SK-N-SH (cell line): ENCODE results near the gene GLG1. TPM values are rescaled to one million over a fixed set of nuclear protein-coding genes. Genes with fewer than 3 reads are reported as not detected.
"Not testable (repeated sequence)": the region's sequence is repeated elsewhere in the genome, so short reads cannot be mapped to it uniquely, and the experiment has no call there.

ENCODE experiments used
- CTCF ChIA-PET: fragments of 300-600, 350-600 bp; formaldehyde crosslinking; extraction: SDS; loops from one replicate; lab custom pipeline; 2021; lab: Yijun Ruan, JAX
- POLR2A ChIA-PET: fragments of 350-600 bp; sonication (Branson Sonifier 250); formaldehyde crosslinking; extraction: SDS; loops from one replicate; lab custom pipeline; 2020; ENCODE audit warnings: antibody characterized with exemption, inconsistent platforms; lab: Yijun Ruan, JAX
- DNase-seq: peaks from one replicate; pipeline ENCODE4 v3.0.0; 2012
- H2AFZ ChIP-seq: fragments of 200-600 bp; sonication (generic); 2 replicates; pipeline ENCODE4 v1.8.1; 2016; ENCODE audit warnings: antibody characterized with exemption, mild to moderate bottlenecking, low read depth
- H3F3A ChIP-seq: fragments of 200-600 bp; sonication (generic); replicated peaks from 2 replicates; pipeline ENCODE3; 2016; ENCODE audit warnings: antibody characterized with exemption, mild to moderate bottlenecking; ENCODE audit not compliant: insufficient read depth
- H3K27ac ChIP-seq, 2 experiments: fragments of 200-500 bp in 1 of 2; fragments of 200-600 bp in 1 of 2; sonication (Bioruptor generic) in 1 of 2; sonication (generic), shearing (Covaris generic) in 1 of 2; 2 replicates each; pipeline versions ENCODE4 v1.5.1 to v1.6.1; 2014 to 2016; ENCODE audit warnings: low read depth in 2 of 2, inconsistent platforms in 1 of 2, low read length in 1 of 2, mild to moderate bottlenecking in 1 of 2, mixed read lengths in 1 of 2
- H3K27me3 ChIP-seq: fragments of 200-600 bp; sonication (generic), shearing (Covaris generic); 2 replicates; pipeline ENCODE4 v1.6.1; 2016; ENCODE audit warnings: mixed run types; ENCODE audit not compliant: insufficient read depth
- H3K36me3 ChIP-seq, 2 experiments: fragments of 200-500 bp in 1 of 2; fragments of 200-600 bp in 1 of 2; sonication (Bioruptor generic) in 1 of 2; sonication (generic) in 1 of 2; replicated peaks in 1 of 2; 2 replicates each; pipeline versions ENCODE3 to v1.5.1; 2014 to 2016; ENCODE audit warnings: low read length in 1 of 2, mild to moderate bottlenecking in 1 of 2; ENCODE audit not compliant: insufficient read depth in 2 of 2, control insufficient read depth in 1 of 2
- H3K4me1 ChIP-seq, 2 experiments: fragments of 200-500 bp in 1 of 2; fragments of 200-600 bp in 1 of 2; sonication (Bioruptor generic) in 1 of 2; sonication (generic), shearing (Covaris generic) in 1 of 2; 2 replicates each; pipeline versions ENCODE4 v1.5.1 to v1.6.1; 2014 to 2016; ENCODE audit warnings: low read depth in 1 of 2, low read length in 1 of 2, mixed run types in 1 of 2; ENCODE audit not compliant: insufficient read depth in 2 of 2, control insufficient read depth in 1 of 2
- H3K4me2 ChIP-seq: fragments of 200-600 bp; sonication (generic), shearing (Covaris generic); 2 replicates; pipeline ENCODE4 v1.6.1; 2017; ENCODE audit warnings: mixed run types
- H3K4me3 ChIP-seq, 2 experiments: fragments of 200-500 bp in 1 of 2; fragments of 200-600 bp in 1 of 2; sonication (Bioruptor generic) in 1 of 2; sonication (generic), shearing (Covaris generic) in 1 of 2; 2 replicates each; pipeline versions ENCODE4 v1.5.1 to v1.8.1; 2014 to 2016; ENCODE audit warnings: low read depth in 2 of 2, inconsistent platforms in 1 of 2, low read length in 1 of 2, mild to moderate bottlenecking in 1 of 2, mixed read lengths in 1 of 2, moderate library complexity in 1 of 2
- H3K79me2 ChIP-seq: fragments of 200-600 bp; sonication (generic); 2 replicates; pipeline ENCODE4 v1.8.1; 2017; ENCODE audit warnings: mild to moderate bottlenecking; ENCODE audit not compliant: insufficient read depth
- H3K9ac ChIP-seq: fragments of 200-600 bp; sonication (generic); 2 replicates; pipeline ENCODE4 v1.6.1; 2017; ENCODE audit warnings: mixed run types
- H3K9me2 ChIP-seq: fragments of 200-600 bp; sonication (generic); 2 replicates; pipeline ENCODE4 v1.6.1; 2017; ENCODE audit warnings: mixed run types
- H3K9me3 ChIP-seq: fragments of 200-600 bp; sonication (generic); 2 replicates; pipeline ENCODE4 v1.6.1; 2017; ENCODE audit warnings: mixed run types, mild to moderate bottlenecking, moderate library complexity
- H4K20me1 ChIP-seq: fragments of 200-600 bp; sonication (generic); 2 replicates; pipeline ENCODE4 v1.6.1; 2017; ENCODE audit warnings: mild to moderate bottlenecking, mixed run types; ENCODE audit not compliant: insufficient read depth
- WGBS: methylation state at CpG from one replicate; pipeline ENCODE4 v1.1.6; 2017; ENCODE audit warnings: low lambda C conversion rate; 5-methylcytosine and 5-hydroxymethylcytosine counted together
- polyA plus RNA-seq, 3 experiments: library from polyadenylated mRNA; depleted of rRNA; stranded (reverse); fragments of >200 nt; gene quantifications; 2 replicates each; pipeline ENCODE4 v1.2.3, GENCODE V29; 2012

Gene GLG1
- polyA plus RNA-seq, 1 of the 3 experiments (the other 2 are of a cell fraction) = 71.1 TPM

- DNase-seq, POLR2A ChIA-PET: not testable (repeated sequence)
Measured at GRCh38 chr16:74420612-74421481, 186.1 kb downstream of the GLG1 start, which contains the start of gene CLEC18B. TSS of gene CLEC18B (minus strand) at chr16:74421478. CDS start at chr16:74421270, 208 bp downstream.

GRCh38 chr16:74419811-74420210 is 187.1 kb downstream of the GLG1 start:
- CTCF ChIA-PET, DNase-seq, H3K9ac ChIP-seq, H3K9me2 ChIP-seq, H3K27ac ChIP-seq, H3K4me2 ChIP-seq, H3K9me3 ChIP-seq, H3K4me3 ChIP-seq, H3K27me3 ChIP-seq, H3K4me1 ChIP-seq, H3F3A ChIP-seq, H3K36me3 ChIP-seq, H4K20me1 ChIP-seq, H3K79me2 ChIP-seq, H2AFZ ChIP-seq, POLR2A ChIA-PET: not testable (repeated sequence)
- whole genome bisulfite sequencing = 40% methylated on average over 1 of the region's 14 CpGs

More at GRCh38 chr16:74420612-74421481, 186.1 kb downstream of the GLG1 start, which contains the start of gene CLEC18B:
- H3K4me1 ChIP-seq, H4K20me1 ChIP-seq, H2AFZ ChIP-seq, H3F3A ChIP-seq, H3K9me2 ChIP-seq, H3K27me3 ChIP-seq, CTCF ChIA-PET, H3K36me3 ChIP-seq, H3K4me3 ChIP-seq, H3K9ac ChIP-seq, H3K27ac ChIP-seq, H3K4me2 ChIP-seq, H3K79me2 ChIP-seq, H3K9me3 ChIP-seq: not testable (repeated sequence)
- 42% methylated on average over 2 of the region's 27 CpGs for WGBS

GRCh38 chr16:74417897-74418296 is 189.0 kb downstream of the GLG1 start:
- H3K79me2 ChIP-seq, H3K27me3 ChIP-seq, H3F3A ChIP-seq, H3K4me1 ChIP-seq, H3K9me2 ChIP-seq, H3K9ac ChIP-seq, H4K20me1 ChIP-seq, H3K4me3 ChIP-seq, DNase-seq, CTCF ChIA-PET, H3K27ac ChIP-seq, H2AFZ ChIP-seq, H3K9me3 ChIP-seq, H3K4me2 ChIP-seq, H3K36me3 ChIP-seq, POLR2A ChIA-PET: not testable (repeated sequence)
- 100% methylated on average over 2 of the region's 15 CpGs for WGBS

- H3F3A ChIP-seq, H3K9me2 ChIP-seq, H3K27me3 ChIP-seq, H3K36me3 ChIP-seq, H2AFZ ChIP-seq, H4K20me1 ChIP-seq, H3K9ac ChIP-seq, POLR2A ChIA-PET, H3K79me2 ChIP-seq, H3K27ac ChIP-seq, H3K4me3 ChIP-seq, DNase-seq, CTCF ChIA-PET, H3K9me3 ChIP-seq, H3K4me1 ChIP-seq, H3K4me2 ChIP-seq: not testable (repeated sequence)
- 58% methylated on average over 7 of the region's 7 CpGs for WGBS
Measured at GRCh38 chr16:74413920-74414319, 193.0 kb downstream of the GLG1 start.

GRCh38 chr16:74413485-74413884 is 193.4 kb downstream of the GLG1 start:
- H3K4me2 ChIP-seq, H3K9ac ChIP-seq, H3K4me1 ChIP-seq, H3K79me2 ChIP-seq, H3F3A ChIP-seq, POLR2A ChIA-PET, H3K27ac ChIP-seq, H3K36me3 ChIP-seq, H3K27me3 ChIP-seq, H4K20me1 ChIP-seq, DNase-seq, CTCF ChIA-PET, H3K9me3 ChIP-seq, H2AFZ ChIP-seq, H3K4me3 ChIP-seq, H3K9me2 ChIP-seq: not testable (repeated sequence)
- 72% methylated on average over 3 of the region's 9 CpGs for WGBS

GRCh38 chr16:74412775-74413390 is 194.0 kb downstream of the GLG1 start:
- CTCF ChIA-PET, H3K4me3 ChIP-seq, H3K4me1 ChIP-seq, DNase-seq, H3K9me3 ChIP-seq, H3K79me2 ChIP-seq, H3K4me2 ChIP-seq, H2AFZ ChIP-seq, H3K9me2 ChIP-seq, H3K27me3 ChIP-seq, H3F3A ChIP-seq, POLR2A ChIA-PET, H3K9ac ChIP-seq, H3K36me3 ChIP-seq, H4K20me1 ChIP-seq, H3K27ac ChIP-seq: not testable (repeated sequence)
- WGBS = 59% methylated on average over 5 of the region's 10 CpGs
